Fibroblast of lung (primary cell): ENCODE measurements around the gene EMC8. TPM values are rescaled to one million over a fixed set of nuclear protein-coding genes. Genes with fewer than 3 reads are reported as not detected.

ENCODE experiments used
- DNase-seq, 2 donors: peaks; one replicate each; pipeline versions ENCODE4 v3.0.0 to v3.0.0-alpha.2; 2010; ENCODE audit warnings: low read depth in 2 of 2
- H2AFZ ChIP-seq: 2 replicates; pipeline ENCODE4 v1.5.1; 2012; ENCODE audit warnings: low read length, control low read depth, inconsistent platforms
- H3K27ac ChIP-seq: 2 replicates; pipeline ENCODE4 v1.5.1; 2011; ENCODE audit warnings: low read length, control low read depth; ENCODE audit not compliant: insufficient read depth
- H3K27me3 ChIP-seq: 2 replicates; pipeline ENCODE4 v1.5.1; 2011; ENCODE audit warnings: mild to moderate bottlenecking, low read length; ENCODE audit not compliant: control insufficient read depth, insufficient read depth
- H3K36me3 ChIP-seq: 2 replicates; pipeline ENCODE4 v1.5.1; 2011; ENCODE audit warnings: low read length; ENCODE audit not compliant: control insufficient read depth, insufficient read depth
- H3K4me1 ChIP-seq: 2 replicates; pipeline ENCODE4 v1.5.1; 2011; ENCODE audit warnings: low read length; ENCODE audit not compliant: control insufficient read depth, insufficient read depth; ENCODE audit errors: extremely low read depth
- H3K4me2 ChIP-seq: 2 replicates; pipeline ENCODE4 v1.5.1; 2011; ENCODE audit warnings: low read length, control low read depth; ENCODE audit not compliant: insufficient read depth; ENCODE audit errors: extremely low read depth
- H3K4me3 ChIP-seq, 4 experiments: fragments of 200-600 bp in 1 of 4; sonication (generic) in 1 of 4; replicated peaks in 1 of 4; 2 replicates each; pipeline ENCODE4 v1.5.1; 2011 to 2016; ENCODE audit warnings: low read length in 4 of 4, low read depth in 3 of 4, mild to moderate bottlenecking in 3 of 4, control low read depth in 2 of 4, inconsistent platforms in 1 of 4, mixed read lengths in 1 of 4; ENCODE audit not compliant: insufficient read depth in 1 of 4; ENCODE audit errors: control extremely low read depth in 1 of 4
- H3K79me2 ChIP-seq: 2 replicates; pipeline ENCODE4 v1.5.1; 2012; ENCODE audit warnings: mild to moderate bottlenecking, low read length, inconsistent platforms; ENCODE audit not compliant: control insufficient read depth, insufficient read depth
- H3K9ac ChIP-seq: 2 replicates; pipeline ENCODE4 v1.5.1; 2011; ENCODE audit warnings: mild to moderate bottlenecking, low read length, control low read depth; ENCODE audit not compliant: insufficient read depth
- H3K9me3 ChIP-seq: 2 replicates; pipeline ENCODE4 v1.5.1; 2012; ENCODE audit warnings: low read depth, low read length; ENCODE audit not compliant: control insufficient read depth, insufficient read depth
- H4K20me1 ChIP-seq: 2 replicates; pipeline ENCODE4 v1.5.1; 2011; ENCODE audit warnings: low read length; ENCODE audit not compliant: control insufficient read depth, insufficient read depth; ENCODE audit errors: extremely low read depth
- CTCF ChIP-seq, 2 donors: IDR thresholded peaks in 1 of 2; conservative IDR thresholded peaks in 1 of 2; 1 replicate in 1 of 2; 2 replicates in 1 of 2; pipeline ENCODE4 v1.5.1; 2011 to 2012; ENCODE audit warnings: low read length in 2 of 2, control low read depth in 1 of 2, inconsistent platforms in 1 of 2, low read depth in 1 of 2, mild to moderate bottlenecking in 1 of 2
- EZH2 ChIP-seq: IDR thresholded peaks from 2 replicates; pipeline ENCODE4 v1.5.1; 2012; ENCODE audit warnings: low read length, control low read depth, mild to moderate bottlenecking; ENCODE audit errors: missing control alignments
- polyA plus RNA-seq, 2 donors: library from polyadenylated mRNA; depleted of rRNA in 1 of 2; stranded (reverse) in 1 of 2; unstranded in 1 of 2; fragments of >200 nt; gene quantifications; 2 replicates each; pipeline ENCODE4 v1.2.1, GENCODE V29; 2011 to 2012; ENCODE audit warnings: missing spikeins in 1 of 2
- total RNA-seq: library from RNA; depleted of rRNA; stranded (reverse); fragments of >200 nt; gene quantifications from 2 replicates; pipeline ENCODE4 v1.2.1, GENCODE V29; 2014

The EMC8 gene
- total and polyA plus RNA-seq, 2 donors (not counting 1 experiment from before 2014, with no cell fraction given), result 25.1 to 25.9 TPM

GRCh38 chr16:85757341-85757822, 42.0 kb downstream of the EMC8 start:
- H4K20me1 ChIP-seq, result no peaks in the 10 kb centered on the region
- no peak overlapping the region for H3K4me2 ChIP-seq
- H3K4me3 ChIP-seq, result no peak overlapping the region
- no peak overlapping the region for H2AFZ ChIP-seq
- no peaks in the 10 kb centered on the region for H3K27me3 ChIP-seq
- no peaks in the 10 kb centered on the region for H3K79me2 ChIP-seq
- peaks cover 18% of the 10 kb centered on the region for H3K4me1 ChIP-seq
- TF ChIP-seq CTCF (conservative IDR thresholded peaks at IDR 0.05 in 1 of 2, IDR thresholded peaks at IDR 0.05 in 1 of 2; ENCODE audit: low read depth in 1 of 2, low read length in 2 of 2), result no peak
- TF ChIP-seq EZH2, result no peak
- no peak overlapping the region for H3K27ac ChIP-seq
- no peak overlapping the region for H3K9ac ChIP-seq
- no peaks in the 10 kb centered on the region for H3K9me3 ChIP-seq
- H3K36me3 ChIP-seq, result no peaks in the 10 kb centered on the region
- peak; percentile 87 to 89 for DNase-seq

DNA sequence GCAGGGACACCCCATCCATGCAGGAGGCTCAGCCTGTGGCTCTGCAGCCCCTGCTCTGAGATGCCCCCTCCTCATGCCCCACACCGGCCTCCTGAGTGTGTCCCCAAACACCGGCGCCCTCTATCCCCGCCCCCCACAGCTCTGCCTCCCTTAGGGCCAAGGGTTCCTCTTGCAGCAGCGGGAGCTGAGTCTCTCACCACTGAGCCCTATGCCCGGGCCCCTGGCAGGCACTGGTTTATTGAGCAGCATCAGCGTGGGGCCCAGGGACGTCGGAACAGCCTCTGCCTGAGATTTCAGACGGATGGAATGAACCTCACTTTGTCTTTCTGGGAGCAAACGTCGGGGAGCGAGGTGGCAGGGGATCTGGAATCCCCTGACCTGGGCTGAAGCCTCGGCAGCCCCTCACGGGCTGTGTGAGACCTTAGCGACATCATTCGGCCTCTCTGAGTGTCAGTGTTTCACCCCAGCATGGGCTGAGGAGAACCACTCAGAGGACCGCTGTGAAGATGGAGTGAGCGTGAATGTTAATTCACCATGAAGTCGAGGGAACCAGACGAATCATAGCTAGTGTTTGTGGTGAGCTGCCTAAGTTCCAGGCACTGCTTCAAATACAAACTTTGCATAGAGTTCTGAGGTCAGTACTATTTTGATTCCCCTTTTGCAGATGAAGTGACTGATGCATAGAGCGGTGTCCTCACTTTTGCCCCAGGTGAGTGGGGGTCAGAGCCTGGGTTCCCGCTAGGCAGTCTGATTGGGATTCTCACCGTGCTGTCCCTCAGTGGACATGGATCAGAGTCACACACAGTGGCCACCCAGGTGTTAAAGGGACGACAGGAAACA, 43.2 kb downstream of the EMC8 start:
- Histone ChIP-seq H3K36me3 (no peaks in the 10 kb centered on the region), H3K27ac (no peak overlapping the region), H2AFZ (no peak overlapping the region), H3K4me2 (no peak overlapping the region), H3K9me3 (no peaks in the 10 kb centered on the region), H3K79me2 (no peaks in the 10 kb centered on the region), H3K4me1 (peaks cover 24% of the 10 kb centered on the region), H3K27me3 (no peaks in the 10 kb centered on the region), H3K9ac (no peak overlapping the region), H3K4me3 (no peak overlapping the region), H4K20me1 (no peaks in the 10 kb centered on the region)
- DNase-seq, result peak; percentile 27 to 47
- TF ChIP-seq CTCF (conservative IDR thresholded peaks at IDR 0.05 in 1 of 2, IDR thresholded peaks at IDR 0.05 in 1 of 2; ENCODE audit: low read depth in 1 of 2, low read length in 2 of 2) (no peak), EZH2 (no peak)

GRCh38 chr16:85754413-85754812, 44.9 kb downstream of the EMC8 start:
- H2AFZ ChIP-seq, result no peak overlapping the region
- peaks cover 27% of the 10 kb centered on the region for H3K4me1 ChIP-seq
- no peak overlapping the region for H3K4me2 ChIP-seq
- no peak overlapping the region for H3K27ac ChIP-seq
- no peaks in the 10 kb centered on the region for H3K36me3 ChIP-seq
- peaks cover 5% of the 10 kb centered on the region for H3K79me2 ChIP-seq
- no peaks in the 10 kb centered on the region for H3K9me3 ChIP-seq
- no peak for TF ChIP-seq EZH2
- TF ChIP-seq CTCF (conservative IDR thresholded peaks at IDR 0.05 in 1 of 2, IDR thresholded peaks at IDR 0.05 in 1 of 2; ENCODE audit: low read depth in 1 of 2, low read length in 2 of 2), result no peak
- no peaks in the 10 kb centered on the region for H3K27me3 ChIP-seq
- H3K4me3 ChIP-seq, result no peak overlapping the region
- no peaks in the 10 kb centered on the region for H4K20me1 ChIP-seq
- H3K9ac ChIP-seq, result no peak overlapping the region
- DNase-seq, result no peak
